Measurements from ENCODE around the gene ARL5A.

GRCh38 chr2:151803811-151804210, 24.4 kb downstream of the ARL5A start:
- TF ChIP-seq CTCF (IDR thresholded peaks at IDR 0.05; ENCODE audit: low read depth, low read length) = no peak
- TF ChIP-seq MAX (IDR thresholded peaks at IDR 0.05; ENCODE audit: low read depth, low read length) = no peak
- TF ChIP-seq POLR2A (IDR thresholded peaks at IDR 0.05; ENCODE audit: extremely low read depth, insufficient read length) = no peak

Measured in NB4 (cell line).